Kidney (tissue), 14 donors: ENCODE data around the gene HIBADH. TPM values are rescaled to one million over a fixed set of nuclear protein-coding genes. Genes with fewer than 3 reads are reported as not detected.

ENCODE experiments used
- DNase-seq, 5 donors: peaks; one replicate each; pipeline ENCODE4 v3.0.0-alpha.2; 2013 to 2020
- FAIRE-seq: peaks from 2 replicates; lab custom pipeline; 2012; peaks lifted over from hg19 to GRCh38; lab: Jason Lieb, UNC
- H3K27ac ChIP-seq, 2 donors: one replicate each; pipeline ENCODE4 v1.7.0; 2013; ENCODE audit warnings: low read depth in 2 of 2, low read length in 2 of 2, inconsistent platforms in 1 of 2
- H3K27me3 ChIP-seq: one replicate; pipeline ENCODE4 v1.7.1; 2013; ENCODE audit warnings: low read length, inconsistent platforms; ENCODE audit not compliant: control insufficient read depth, insufficient read depth
- H3K36me3 ChIP-seq, 3 donors: one replicate each; pipeline versions ENCODE4 v1.7.0 to v1.7.1; 2013; ENCODE audit warnings: low read length in 3 of 3, control low read depth in 1 of 3, inconsistent platforms in 1 of 3; ENCODE audit not compliant: insufficient read depth in 3 of 3, control insufficient read depth in 2 of 3
- H3K4me1 ChIP-seq, 3 donors: one replicate each; pipeline versions ENCODE4 v1.7.0 to v1.7.1; 2013; ENCODE audit warnings: low read length in 3 of 3, inconsistent platforms in 1 of 3, low read depth in 1 of 3; ENCODE audit not compliant: control insufficient read depth in 2 of 3, insufficient read depth in 2 of 3
- H3K4me3 ChIP-seq, 3 donors: one replicate each; pipeline versions ENCODE4 v1.7.0 to v1.8.1; 2013; ENCODE audit warnings: low read length in 3 of 3, control low read depth in 1 of 3, inconsistent platforms in 1 of 3
- H3K9ac ChIP-seq, 3 donors: one replicate each; pipeline versions ENCODE4 v1.7.0 to v1.7.1; 2013; ENCODE audit warnings: low read length in 3 of 3, control low read depth in 1 of 3, inconsistent platforms in 1 of 3
- H3K9me3 ChIP-seq, 3 donors: one replicate each; pipeline versions ENCODE4 v1.7.0 to v1.7.1; 2013; ENCODE audit warnings: low read length in 3 of 3, control low read depth in 1 of 3, inconsistent platforms in 1 of 3; ENCODE audit not compliant: control insufficient read depth in 2 of 3, insufficient read depth in 1 of 3
- intact Hi-C: fragments of 100-400 bp; cut with DNase I; formaldehyde crosslinking; loops from one replicate; pipeline ENCODE4 v1.11.1; 2022
- polyA plus RNA-seq: library from polyadenylated mRNA; stranded (reverse); fragments of 350-450 nt; fragmentation: Illumina TruSeq; extraction: RNeasy Lipid Tissue Mini Kit (QIAGEN cat#74804); gene quantifications from one replicate; pipeline ENCODE4 v1.2.3, GENCODE V29; 2014; ENCODE audit warnings: low read depth, low replicate concordance; ENCODE audit not compliant: insufficient read depth
- total RNA-seq: library from RNA; stranded (reverse); fragmentation: NEBNext Ultra II Directional; extraction: Animal tissue kit (Norgen Biotek cat#: 25700); gene quantifications from one replicate; pipeline ENCODE4 v1.2.1, GENCODE V29; 2021
- TF ChIP-seq, protein P1 (sequence below): IDR thresholded peaks from 3 replicates; pipeline ENCODE4 v1.5.1; 2012; ENCODE audit warnings: mild to moderate bottlenecking, moderate library complexity, borderline replicate concordance; ENCODE audit not compliant: insufficient read depth; ENCODE audit errors: extremely low read depth
- donor health status: control.
- donor health status: control.
- donor health status: control.
- donor health status: control.
- donor health status: control.
- donor health status: DM: yes; HTN: yes; CAD: no.
- donor health status: Normal renal cell carcinoma (clear cell type).

HIBADH gene
- total and polyA plus RNA-seq, 2 donors from 2014 or later: 42.6 to 160 TPM

DNA sequence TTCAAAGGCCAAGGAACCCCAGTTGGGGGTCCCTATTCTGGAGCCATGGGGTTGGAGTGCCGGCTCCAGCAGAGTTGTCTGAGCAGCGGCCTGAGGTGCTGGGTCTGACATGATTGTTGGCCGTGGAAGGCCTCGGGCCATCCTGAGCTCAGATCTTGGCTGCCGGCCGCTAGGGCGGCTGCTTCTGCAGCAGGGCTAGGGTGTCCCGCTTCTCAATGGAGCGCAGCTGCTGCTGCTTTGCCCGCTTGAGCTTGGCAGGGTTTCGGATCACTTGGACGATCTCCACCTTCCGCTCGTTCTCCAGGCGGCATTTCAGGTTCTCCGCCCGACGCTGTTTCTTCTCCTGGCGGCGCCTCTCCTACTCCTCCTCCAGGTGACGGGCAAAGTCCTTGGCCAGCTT lies 171.1 kb downstream of the HIBADH start:
- Histone ChIP-seq H3K36me3 (no peaks in the 10 kb centered on the region), H3K4me3 (no peak overlapping the region), H3K4me1 (no peaks in the 10 kb centered on the region), H3K9me3 (no peaks in the 10 kb centered on the region), H3K27ac (no peak overlapping the region), H3K27me3 (no peaks in the 10 kb centered on the region), H3K9ac (no peak overlapping the region)
- FAIRE-seq (no peak), DNase-seq (no peak)
- intact Hi-C loops: no loop called here
- TF ChIP-seq, protein P1, sequence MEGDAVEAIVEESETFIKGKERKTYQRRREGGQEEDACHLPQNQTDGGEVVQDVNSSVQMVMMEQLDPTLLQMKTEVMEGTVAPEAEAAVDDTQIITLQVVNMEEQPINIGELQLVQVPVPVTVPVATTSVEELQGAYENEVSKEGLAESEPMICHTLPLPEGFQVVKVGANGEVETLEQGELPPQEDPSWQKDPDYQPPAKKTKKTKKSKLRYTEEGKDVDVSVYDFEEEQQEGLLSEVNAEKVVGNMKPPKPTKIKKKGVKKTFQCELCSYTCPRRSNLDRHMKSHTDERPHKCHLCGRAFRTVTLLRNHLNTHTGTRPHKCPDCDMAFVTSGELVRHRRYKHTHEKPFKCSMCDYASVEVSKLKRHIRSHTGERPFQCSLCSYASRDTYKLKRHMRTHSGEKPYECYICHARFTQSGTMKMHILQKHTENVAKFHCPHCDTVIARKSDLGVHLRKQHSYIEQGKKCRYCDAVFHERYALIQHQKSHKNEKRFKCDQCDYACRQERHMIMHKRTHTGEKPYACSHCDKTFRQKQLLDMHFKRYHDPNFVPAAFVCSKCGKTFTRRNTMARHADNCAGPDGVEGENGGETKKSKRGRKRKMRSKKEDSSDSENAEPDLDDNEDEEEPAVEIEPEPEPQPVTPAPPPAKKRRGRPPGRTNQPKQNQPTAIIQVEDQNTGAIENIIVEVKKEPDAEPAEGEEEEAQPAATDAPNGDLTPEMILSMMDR: no peak

- H3K4me3 ChIP-seq: no peak overlapping the region
- no peaks in the 10 kb centered on the region for H3K4me1 ChIP-seq
- H3K27me3 ChIP-seq: no peaks in the 10 kb centered on the region
- no peak overlapping the region for H3K9ac ChIP-seq
- TF ChIP-seq, protein P1: no peak
- no peaks in the 10 kb centered on the region for H3K9me3 ChIP-seq
- no peak for DNase-seq
- H3K36me3 ChIP-seq: no peaks in the 10 kb centered on the region
- no peak for FAIRE-seq
- intact Hi-C loops: no loop called here
- no peak overlapping the region for H3K27ac ChIP-seq
Measured at GRCh38 chr7:27487509-27487908, 175.2 kb downstream of the HIBADH start.

GRCh38 chr7:27484451-27484850 lies 178.2 kb downstream of the HIBADH start:
- no peak overlapping the region for H3K4me3 ChIP-seq
- intact Hi-C loops: no loop called here
- H3K9me3 ChIP-seq: no peaks in the 10 kb centered on the region
- no peaks in the 10 kb centered on the region for H3K4me1 ChIP-seq
- DNase-seq: no peak
- FAIRE-seq: no peak
- TF ChIP-seq, protein P1: no peak
- H3K9ac ChIP-seq: no peak overlapping the region
- no peaks in the 10 kb centered on the region for H3K36me3 ChIP-seq
- H3K27ac ChIP-seq: no peak overlapping the region
- H3K27me3 ChIP-seq: no peaks in the 10 kb centered on the region

GRCh38 chr7:27482219-27482618 lies 180.5 kb downstream of the HIBADH start:
- Histone ChIP-seq H3K4me1 (no peaks in the 10 kb centered on the region), H3K27ac (no peak overlapping the region), H3K9me3 (no peaks in the 10 kb centered on the region), H3K27me3 (no peaks in the 10 kb centered on the region), H3K9ac (no peak overlapping the region), H3K36me3 (no peaks in the 10 kb centered on the region), H3K4me3 (no peak overlapping the region)
- DNase-seq (no peak), FAIRE-seq (no peak)
- TF ChIP-seq, protein P1: no peak
- intact Hi-C loops: no loop called here
